Esophagus muscularis mucosa (tissue), 4 donors: ENCODE measurements around the gene PRDM1. TPM values are rescaled to one million over a fixed set of nuclear protein-coding genes. Genes with fewer than 3 reads are reported as not detected.

Experiments used
- DNase-seq: peaks from one replicate; pipeline ENCODE4 v3.0.0-alpha.2; 2017; ENCODE audit errors: extremely low spot score
- H3K27ac ChIP-seq, 4 donors: fragments of 200-600 bp; sonication (generic); replicated peaks in 1 of 4; 1 replicate in 3 of 4; 2 replicates in 1 of 4; pipeline ENCODE4 v1.5.1; 2016 to 2019; ENCODE audit warnings: mild to moderate bottlenecking in 1 of 4
- H3K27me3 ChIP-seq, 4 donors: fragments of 200-600 bp; sonication (generic); one replicate each; pipeline versions ENCODE4 v1.5.1 to v1.6.0; 2016 to 2019
- H3K36me3 ChIP-seq, 4 donors: fragments of 200-600 bp; sonication (generic); one replicate each; pipeline ENCODE4 v1.5.1; 2016 to 2019
- H3K4me1 ChIP-seq, 4 donors: fragments of 200-600 bp; sonication (generic); one replicate each; pipeline ENCODE4 v1.5.1; 2016 to 2019
- H3K4me3 ChIP-seq, 4 donors: fragments of 200-600 bp; sonication (generic); 1 replicate in 2 of 4; 2 replicates in 2 of 4; pipeline ENCODE4 v1.5.1; 2016 to 2019; ENCODE audit warnings: mild to moderate bottlenecking in 4 of 4, moderate library complexity in 1 of 4
- H3K9me3 ChIP-seq, 4 donors: fragments of 200-600 bp; sonication (generic); 1 replicate in 3 of 4; 2 replicates in 1 of 4; pipeline ENCODE4 v1.5.1; 2016 to 2019
- CTCF ChIP-seq, 3 experiments: fragments of 200-600 bp in 2 of 3; fragments of 450-650 bp in 1 of 3; sonication (generic) in 2 of 3; IDR thresholded peaks; one replicate each; pipeline ENCODE4 v1.5.1; 2017 to 2019; ENCODE audit warnings: antibody characterized with exemption in 3 of 3, mild to moderate bottlenecking in 2 of 3, moderate library complexity in 1 of 3
- EP300 ChIP-seq: sonication (generic); formaldehyde crosslinking; IDR thresholded peaks from one replicate; pipeline ENCODE4 v1.6.1; 2017; ENCODE audit warnings: antibody characterized with exemption
- POLR2A ChIP-seq: fragments of 450-650 bp; IDR thresholded peaks from one replicate; pipeline ENCODE4 v1.6.1; 2017; ENCODE audit warnings: antibody characterized with exemption, moderate library complexity, mild to moderate bottlenecking, low read depth
- POLR2AphosphoS5 ChIP-seq, 2 donors: sonication (generic); formaldehyde crosslinking; IDR thresholded peaks; one replicate each; pipeline ENCODE4 v1.6.1; 2017; ENCODE audit warnings: antibody characterized with exemption in 2 of 2
- WGBS: methylation state at CpG from one replicate; pipeline ENCODE4 v1.1.5; 2018; 5-methylcytosine and 5-hydroxymethylcytosine counted together
- intact Hi-C: fragments of 100-400 bp; cut with DNase I; formaldehyde crosslinking; loops from one replicate; pipeline ENCODE4 v1.15.1; 2023
- total RNA-seq, 4 donors: library from RNA; depleted of rRNA; stranded (reverse); fragments of >200 nt; gene quantifications; one replicate each; pipeline versions ENCODE4 v1.1.0 to v1.2.1, GENCODE V29; 2016

The PRDM1 gene
- total RNA-seq, 4 donors from 2014 or later, result 1.8 to 5.1 (median 2.3) TPM

- DNase-seq, result peak; percentile 8
- no peak overlapping the region for H3K4me3 ChIP-seq
- no peaks in the 10 kb centered on the region for H3K9me3 ChIP-seq
- H3K4me1 ChIP-seq, result peaks cover 0 to 8% (median 0%) of the 10 kb centered on the region in 4 donors
- no peak overlapping the region for H3K27ac ChIP-seq
- 86% methylated on average over 2 of the region's 2 CpGs for WGBS
- intact Hi-C loops, result no loop called here
- no peaks in the 10 kb centered on the region for H3K27me3 ChIP-seq
- H3K36me3 ChIP-seq, result no peaks in the 10 kb centered on the region
- no peak for TF ChIP-seq POLR2AphosphoS5 (IDR thresholded peaks at IDR 0.05)
- TF ChIP-seq EP300, result no peak
- TF ChIP-seq CTCF (IDR thresholded peaks at IDR 0.05), result no peak
- TF ChIP-seq POLR2A, result no peak
Measured at GRCh38 chr6:106059331-106059730, 26.8 kb upstream of the PRDM1 start.

- 90% methylated on average over 3 of the region's 3 CpGs for WGBS
- H3K27me3 ChIP-seq, result no peaks in the 10 kb centered on the region
- intact Hi-C loops, result no loop called here
- peak; percentile 50 for DNase-seq
- no peak overlapping the region for H3K4me3 ChIP-seq
- H3K4me1 ChIP-seq, result peaks cover 0 to 11% (median 0%) of the 10 kb centered on the region in 4 donors
- no peaks in the 10 kb centered on the region for H3K36me3 ChIP-seq
- no peaks in the 10 kb centered on the region for H3K9me3 ChIP-seq
- no peak overlapping the region for H3K27ac ChIP-seq
- TF ChIP-seq CTCF (IDR thresholded peaks at IDR 0.05) (no peak), EP300 (no peak), POLR2AphosphoS5 (IDR thresholded peaks at IDR 0.05) (no peak), POLR2A (no peak)
Measured at GRCh38 chr6:106060167-106060566, 26.0 kb upstream of the PRDM1 start.

DNA sequence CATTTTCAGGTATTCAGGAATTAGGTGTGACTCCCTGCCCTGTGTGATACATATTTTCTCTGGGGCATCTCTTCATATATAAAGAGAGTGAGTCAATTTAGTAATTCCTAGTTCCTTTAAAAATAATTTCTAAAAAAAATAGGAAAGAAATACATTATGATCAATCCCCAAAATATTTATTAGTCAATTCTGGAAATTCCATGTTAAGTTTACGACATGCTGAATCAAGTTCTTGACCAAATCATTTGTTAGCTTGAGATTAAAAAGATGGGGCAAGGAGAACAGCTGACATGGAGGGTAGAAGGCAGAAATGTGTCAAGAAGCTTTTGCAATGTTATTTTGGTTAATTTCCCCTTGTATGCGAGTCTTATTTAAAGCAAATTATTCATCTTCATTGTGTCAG, 22.7 kb upstream of the PRDM1 start:
- intact Hi-C loops, result no loop called here
- Histone ChIP-seq H3K9me3 (no peaks in the 10 kb centered on the region), H3K4me1 (peaks cover 0 to 11% (median 0%) of the 10 kb centered on the region in 4 donors), H3K4me3 (no peak overlapping the region), H3K27ac (no peak overlapping the region), H3K36me3 (no peaks in the 10 kb centered on the region), H3K27me3 (no peaks in the 10 kb centered on the region)
- WGBS, result 89% methylated on average over 2 of the region's 2 CpGs
- TF ChIP-seq EP300 (no peak), POLR2A (no peak), CTCF (IDR thresholded peaks at IDR 0.05) (no peak), POLR2AphosphoS5 (IDR thresholded peaks at IDR 0.05) (no peak)
- DNase-seq, result no peak

DNA sequence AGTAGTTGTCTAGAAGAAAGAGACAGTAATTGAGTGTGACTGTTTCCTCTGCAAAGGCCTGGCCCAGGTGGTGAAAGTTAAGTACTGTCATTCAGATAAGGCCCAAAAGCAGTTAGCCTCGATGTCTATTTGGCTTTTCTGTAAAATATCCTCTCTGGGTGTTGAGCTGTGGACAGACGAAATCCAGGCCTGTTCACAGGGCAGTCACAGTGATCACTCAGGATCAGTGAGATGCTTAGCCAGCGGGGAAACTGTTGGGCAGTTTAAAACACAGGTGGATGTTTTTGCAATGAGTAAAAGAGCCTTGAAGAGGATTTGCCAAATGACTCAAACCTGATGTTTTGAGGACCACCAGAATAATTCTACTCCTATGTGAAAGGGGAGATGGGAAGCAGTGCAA, 22.0 kb upstream of the PRDM1 start:
- H3K4me3 ChIP-seq, result no peak overlapping the region
- no peaks in the 10 kb centered on the region for H3K36me3 ChIP-seq
- peaks cover 0 to 11% (median 0%) of the 10 kb centered on the region in 4 donors for H3K4me1 ChIP-seq
- H3K9me3 ChIP-seq, result no peaks in the 10 kb centered on the region
- peak; percentile 77 for DNase-seq
- intact Hi-C loops, result no loop called here
- no peaks in the 10 kb centered on the region for H3K27me3 ChIP-seq
- WGBS, result 45% methylated on average over 3 of the region's 3 CpGs
- H3K27ac ChIP-seq, result no peak overlapping the region
- TF ChIP-seq EP300, result no peak
- TF ChIP-seq CTCF (IDR thresholded peaks at IDR 0.05), result no peak
- TF ChIP-seq POLR2AphosphoS5 (IDR thresholded peaks at IDR 0.05), result no peak
- TF ChIP-seq POLR2A, result no peak

GRCh38 chr6:106064756-106065155, 21.4 kb upstream of the PRDM1 start:
- Histone ChIP-seq H3K4me3 (no peak overlapping the region), H3K27ac (no peak overlapping the region), H3K9me3 (no peaks in the 10 kb centered on the region), H3K4me1 (peaks cover 0 to 15% (median 4%) of the 10 kb centered on the region in 4 donors), H3K36me3 (no peaks in the 10 kb centered on the region), H3K27me3 (no peaks in the 10 kb centered on the region)
- no peak for TF ChIP-seq POLR2A
- TF ChIP-seq CTCF (IDR thresholded peaks at IDR 0.05), result no peak
- no peak for TF ChIP-seq EP300
- no peak for TF ChIP-seq POLR2AphosphoS5 (IDR thresholded peaks at IDR 0.05)
- DNase-seq, result peak; percentile 39
- intact Hi-C loops, result no loop called here
- WGBS, result 0% methylated on average over 1 of the region's 1 CpG
